Stimulated activated CD4-positive, alpha-beta T cell treated with anti-CD3 and anti-CD28 coated beads, Interleukin-12 subunit alpha, Interleukin-12 subunit beta, amount 100 ng/mL, for 24 hours (primary cell): ENCODE results near the gene SDHA.
"Not testable (repeated sequence)": the region's sequence is repeated elsewhere in the genome, so short reads cannot be mapped to it uniquely, and the experiment has no call there.

Source experiments
- DNase-seq, 2 experiments: peaks; one replicate each; pipeline ENCODE4 v3.0.0-alpha.2; 2020; ENCODE audit warnings: low read depth in 2 of 2

SDHA gene

GRCh38 chr5:198516-199196 is 19.5 kb upstream of the SDHA start:
- DNase-seq, result no peak

GRCh38 chr5:199197-199949 is 18.7 kb upstream of the SDHA start:
- no peak for DNase-seq

- DNase-seq, result no peak
Observed at GRCh38 chr5:199950-200645, 18.0 kb upstream of the SDHA start.

GRCh38 chr5:200985-201384 is 17.1 kb upstream of the SDHA start:
- no peak for DNase-seq

- DNase-seq, result no peak
Observed at GRCh38 chr5:201672-202071, 16.4 kb upstream of the SDHA start.

GRCh38 chr5:203246-203930 is 14.7 kb upstream of the SDHA start:
- no peak for DNase-seq

- no peak for DNase-seq
Observed at GRCh38 chr5:204001-204400, 14.1 kb upstream of the SDHA start.

- no peak for DNase-seq
Observed at GRCh38 chr5:204462-204861, 13.7 kb upstream of the SDHA start.

GRCh38 chr5:204966-205670 is 13.0 kb upstream of the SDHA start:
- no peak for DNase-seq

- DNase-seq, result no peak
Observed at GRCh38 chr5:206406-206805, 11.7 kb upstream of the SDHA start.

- no peak for DNase-seq
Observed at GRCh38 chr5:206927-207536, 11.1 kb upstream of the SDHA start.

- DNase-seq, result no peak
Observed at GRCh38 chr5:207599-207998, 10.5 kb upstream of the SDHA start.

GRCh38 chr5:208449-209114 is 9.5 kb upstream of the SDHA start:
- DNase-seq, result no peak

GRCh38 chr5:213803-214395 is 4.2 kb upstream of the SDHA start:
- DNase-seq, result no peak

GRCh38 chr5:215256-215655 is 2.9 kb upstream of the SDHA start:
- not testable (repeated sequence) for DNase-seq

GRCh38 chr5:216076-216475 is 2.0 kb upstream of the SDHA start:
- DNase-seq, result not testable (repeated sequence)

- DNase-seq, result no peak
Observed at GRCh38 chr5:218457-219291, 554 bp downstream of the SDHA start.

- no peak for DNase-seq
Observed at GRCh38 chr5:219460-219863, 1.3 kb downstream of the SDHA start.

- DNase-seq, result no peak
Observed at GRCh38 chr5:219991-220390, 1.9 kb downstream of the SDHA start.
